Activated CD8-positive, alpha-beta T cell treated with anti-CD3 and anti-CD28 coated beads, Interleukin-2, amount 10 ng/mL, durations not matched to agents 7 days and 5 days (primary cell): ENCODE results near the gene TIAM2. TPM values are rescaled to one million over a fixed set of nuclear protein-coding genes. Genes with fewer than 3 reads are reported as not detected.

Experiments
- ATAC-seq: fragments of 150-1000 bp; cut with Tn5 transposase; one replicate; pipeline ENCODE4 v1.10.0; 2021; ENCODE audit warnings: moderate library complexity
- CTCF ChIA-PET: fragments of 350-600 bp; sonication (Branson Sonifier 250); formaldehyde crosslinking; loops from one replicate; lab custom pipeline; 2021; ENCODE audit warnings: antibody characterized with exemption; lab: Charles Lee
- POLR2A ChIA-PET: fragments of 350-600 bp; sonication (Branson Sonifier 250); formaldehyde crosslinking; loops from one replicate; lab custom pipeline; 2021; ENCODE audit warnings: antibody characterized with exemption; lab: Charles Lee
- DNase-seq: peaks from one replicate; pipeline ENCODE4 v3.0.0-alpha.2; 2020
- H3K27ac Mint-ChIP-seq: one replicate; pipeline ENCODE4 v1.8.0; 2021; ENCODE audit warnings: mild to moderate bottlenecking, mixed read lengths
- H3K27me3 Mint-ChIP-seq: one replicate; pipeline ENCODE4 v1.8.0; 2021; ENCODE audit warnings: low read depth, mixed read lengths
- H3K36me3 Mint-ChIP-seq: one replicate; pipeline ENCODE4 v1.8.0; 2021; ENCODE audit warnings: low read depth, mixed read lengths
- H3K4me1 Mint-ChIP-seq: one replicate; pipeline ENCODE4 v1.8.0; 2021; ENCODE audit warnings: low read depth, mixed read lengths
- H3K4me3 Mint-ChIP-seq: one replicate; pipeline ENCODE4 v1.8.0; 2021; ENCODE audit warnings: mild to moderate bottlenecking, mixed read lengths
- H3K9me3 Mint-ChIP-seq: one replicate; pipeline ENCODE4 v1.8.0; 2022; ENCODE audit warnings: mixed read lengths; ENCODE audit not compliant: insufficient read depth
- total RNA-seq, 2 experiments: library from RNA; stranded (reverse); gene quantifications; one replicate each; pipeline ENCODE4 v1.2.3, GENCODE V29; 2021

The TIAM2 gene
- total RNA-seq, 2 experiments from 2014 or later: 2.9 to 4.5 TPM

DNA sequence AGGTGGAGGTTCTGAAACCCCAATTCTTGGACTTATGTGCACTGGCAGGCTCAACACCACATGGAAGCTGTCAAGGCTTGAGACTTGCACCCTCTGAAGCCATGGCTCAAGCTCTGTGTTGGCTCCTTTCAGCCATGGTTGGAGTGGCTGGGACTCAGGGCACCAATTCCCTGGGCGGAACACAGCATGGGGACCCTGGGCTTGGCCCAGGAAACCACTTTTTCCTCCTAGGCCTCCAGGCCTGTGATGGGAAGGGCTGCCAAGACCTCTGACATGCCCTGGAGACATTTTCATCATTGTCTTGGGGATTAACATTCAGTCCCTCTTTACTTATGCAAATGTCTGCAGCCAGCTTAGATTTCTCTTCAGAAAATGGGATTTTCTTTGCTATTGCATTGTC lies 242.5 kb downstream of the TIAM2 start:
- ChIA-PET POLR2A (no interaction called here), CTCF (no interaction called here)
- no peak overlapping the region for H3K4me3 Mint-ChIP-seq
- no peaks in the 10 kb centered on the region for H3K4me1 Mint-ChIP-seq
- DNase-seq (no peak), ATAC-seq (no peak)
- H3K36me3 Mint-ChIP-seq: peaks cover 2% of the 10 kb centered on the region
- peaks cover 4% of the 10 kb centered on the region for H3K9me3 Mint-ChIP-seq
- peaks cover 1% of the 10 kb centered on the region for H3K27me3 Mint-ChIP-seq
- no peak overlapping the region for H3K27ac Mint-ChIP-seq

DNA sequence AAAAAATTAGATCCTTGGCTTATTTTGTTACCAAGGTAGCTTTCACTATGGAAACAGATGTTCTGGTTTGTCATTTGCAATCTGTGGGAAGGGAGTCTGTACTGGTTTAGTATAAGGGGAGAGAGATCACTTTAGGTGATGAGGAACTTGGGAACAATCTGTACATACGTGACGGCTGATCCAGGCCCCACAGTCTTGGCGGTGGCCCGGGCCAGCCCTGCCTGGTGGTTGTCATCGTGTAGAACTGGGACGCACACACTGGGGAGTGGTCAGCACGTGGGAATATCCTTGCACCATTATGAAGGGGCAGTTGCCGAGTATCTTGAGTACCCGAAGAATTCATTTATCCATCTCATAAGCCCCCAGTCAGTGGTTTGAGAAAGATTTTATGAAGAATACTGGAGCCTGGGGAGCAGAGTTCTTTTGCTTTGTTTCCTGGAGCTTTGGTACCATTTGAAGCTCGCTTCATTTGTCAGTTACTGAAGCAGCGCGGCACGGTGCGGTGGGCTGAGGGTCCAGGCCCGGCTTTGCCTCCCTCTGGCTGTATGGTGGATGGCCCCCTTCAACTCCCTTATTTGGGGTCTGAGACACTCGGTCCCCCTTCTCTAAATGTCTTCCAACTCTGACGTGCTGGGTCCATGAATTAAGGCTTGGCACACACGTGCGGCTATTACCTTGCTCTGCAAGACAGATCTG lies 245.9 kb downstream of the TIAM2 start:
- ATAC-seq (no peak), DNase-seq (no peak)
- POLR2A ChIA-PET: no interaction called here
- Mint-ChIP-seq H3K27me3 (no peaks in the 10 kb centered on the region), H3K9me3 (peaks cover 4% of the 10 kb centered on the region), H3K27ac (no peak overlapping the region), H3K4me1 (no peaks in the 10 kb centered on the region), H3K36me3 (peaks cover 2% of the 10 kb centered on the region), H3K4me3 (no peak overlapping the region)
- CTCF ChIA-PET: interaction anchor here (0.6 kb wide), 1 partner anchor 313 kb away, joined by 3 read pairs; no protein-coding TSS in a partner anchor

DNA sequence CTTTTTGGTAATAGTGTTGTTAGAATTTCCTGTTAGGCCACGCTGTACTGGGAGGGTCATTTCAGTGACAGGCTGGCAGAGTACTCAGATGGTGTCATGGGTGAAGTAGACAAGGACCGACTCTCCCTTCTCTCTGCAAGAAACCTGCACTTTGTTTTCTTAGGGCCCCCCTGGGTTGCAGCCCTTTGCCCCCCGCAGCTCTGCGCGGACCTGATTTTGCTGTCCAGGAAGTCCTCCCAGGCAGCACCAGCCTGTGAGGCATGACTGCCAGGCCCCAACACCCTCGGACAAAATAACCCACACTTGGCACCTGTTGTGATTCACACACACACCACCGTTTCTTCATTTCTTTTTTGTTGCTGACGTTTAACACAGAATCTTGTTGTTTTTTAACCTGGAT lies 246.9 kb downstream of the TIAM2 start:
- Mint-ChIP-seq H3K27ac (no peak overlapping the region), H3K4me1 (no peaks in the 10 kb centered on the region), H3K9me3 (peaks cover 4% of the 10 kb centered on the region), H3K27me3 (no peaks in the 10 kb centered on the region), H3K4me3 (no peak overlapping the region), H3K36me3 (peaks cover 5% of the 10 kb centered on the region)
- POLR2A ChIA-PET: no interaction called here
- CTCF ChIA-PET: no interaction called here
- no peak for DNase-seq
- ATAC-seq: no peak

DNA sequence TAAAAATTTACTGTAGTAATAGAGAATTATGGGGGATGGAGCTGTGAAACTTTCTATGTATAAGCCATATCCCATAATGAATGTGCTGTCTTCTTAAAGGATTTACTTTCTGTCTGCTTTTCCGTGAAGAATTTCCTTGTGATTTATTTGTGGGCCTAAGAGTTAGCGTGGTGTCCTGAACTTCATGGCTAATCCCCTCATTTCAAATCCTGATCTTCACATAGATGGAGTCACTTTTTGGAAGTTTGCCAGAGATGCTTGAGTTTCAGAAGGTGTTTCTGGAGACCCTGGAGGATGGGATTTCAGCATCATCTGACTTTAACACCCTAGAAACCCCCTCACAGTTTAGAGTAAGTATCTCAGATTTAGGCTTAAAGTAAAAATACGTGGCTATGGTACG lies 249.3 kb downstream of the TIAM2 start:
- ChIA-PET POLR2A (no interaction called here), CTCF (no interaction called here)
- H3K36me3 Mint-ChIP-seq: peaks cover 6% of the 10 kb centered on the region
- no peak for ATAC-seq
- H3K9me3 Mint-ChIP-seq: no peaks in the 10 kb centered on the region
- no peak for DNase-seq
- no peak overlapping the region for H3K27ac Mint-ChIP-seq
- no peaks in the 10 kb centered on the region for H3K4me1 Mint-ChIP-seq
- H3K4me3 Mint-ChIP-seq: no peak overlapping the region
- H3K27me3 Mint-ChIP-seq: no peaks in the 10 kb centered on the region

DNA sequence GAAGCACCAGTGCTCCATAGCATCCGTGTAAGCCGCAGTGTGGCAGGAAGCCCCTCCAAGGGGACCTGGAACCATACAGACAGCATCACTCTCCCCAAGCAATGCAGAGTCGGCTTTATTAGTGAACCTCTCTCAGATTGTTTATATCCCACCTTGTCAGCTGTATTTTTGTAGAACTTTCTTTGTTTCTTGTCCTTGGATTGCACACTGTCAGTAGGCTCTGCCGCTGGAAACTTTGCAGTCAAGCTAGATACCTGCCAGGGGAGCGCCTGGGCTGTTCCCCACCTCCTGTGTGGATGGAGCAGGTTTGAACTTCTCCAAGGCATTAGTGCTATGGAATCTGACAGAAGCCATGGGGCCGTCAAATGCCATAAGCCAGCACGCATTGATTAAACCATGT lies 250.1 kb downstream of the TIAM2 start:
- no peak for ATAC-seq
- H3K36me3 Mint-ChIP-seq: peaks cover 9% of the 10 kb centered on the region
- no peaks in the 10 kb centered on the region for H3K4me1 Mint-ChIP-seq
- CTCF ChIA-PET: no interaction called here
- no peaks in the 10 kb centered on the region for H3K27me3 Mint-ChIP-seq
- H3K4me3 Mint-ChIP-seq: no peak overlapping the region
- no peaks in the 10 kb centered on the region for H3K9me3 Mint-ChIP-seq
- no peak overlapping the region for H3K27ac Mint-ChIP-seq
- DNase-seq: no peak
- POLR2A ChIA-PET: no interaction called here

DNA sequence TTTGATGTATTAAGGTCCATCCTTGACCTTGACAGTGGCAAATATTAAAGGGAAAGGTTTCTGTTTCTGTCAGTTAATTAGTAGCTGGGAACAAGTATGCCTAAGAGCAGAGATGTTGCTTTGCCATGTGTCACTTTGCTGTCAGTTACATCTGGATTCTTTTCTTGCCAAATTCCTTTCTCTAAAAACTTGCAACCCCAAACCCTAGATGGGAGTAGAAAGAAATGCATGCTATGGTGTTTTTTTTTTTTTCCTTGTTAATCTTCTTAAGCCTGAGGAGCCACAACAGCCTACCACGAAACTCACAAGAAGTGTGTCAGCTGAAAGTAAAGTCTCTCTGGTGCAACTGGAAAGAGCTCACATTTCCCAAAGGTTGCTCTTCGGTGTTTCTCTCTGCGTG lies 250.7 kb downstream of the TIAM2 start:
- Mint-ChIP-seq H3K4me3 (no peak overlapping the region), H3K36me3 (peaks cover 11% of the 10 kb centered on the region), H3K4me1 (no peaks in the 10 kb centered on the region), H3K27me3 (no peaks in the 10 kb centered on the region), H3K27ac (no peak overlapping the region), H3K9me3 (no peaks in the 10 kb centered on the region)
- no peak for DNase-seq
- ChIA-PET CTCF (no interaction called here), POLR2A (no interaction called here)
- ATAC-seq: no peak

DNA sequence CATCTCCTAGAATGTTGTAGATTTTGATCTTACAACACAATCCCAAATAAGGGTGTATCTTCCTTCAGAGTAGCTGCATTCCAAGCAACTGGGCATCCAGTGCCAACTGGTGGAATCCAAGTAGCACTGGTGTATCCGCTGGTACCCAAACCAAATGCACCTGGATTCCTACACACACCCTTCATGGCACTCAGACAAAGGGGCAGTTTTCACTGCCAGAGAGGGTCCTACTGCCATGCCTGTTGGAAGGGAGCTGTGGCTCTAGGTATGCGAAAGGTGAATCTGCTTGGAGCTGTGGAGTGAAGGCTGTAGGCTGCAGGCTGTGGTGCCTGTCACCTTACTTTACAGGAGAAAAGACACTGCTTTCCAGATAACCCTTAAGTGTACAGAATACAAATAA lies 251.7 kb downstream of the TIAM2 start:
- H3K4me3 Mint-ChIP-seq: no peak overlapping the region
- no peaks in the 10 kb centered on the region for H3K9me3 Mint-ChIP-seq
- no peak for DNase-seq
- CTCF ChIA-PET: interaction anchor here (2.1 to 3.0 kb wide), 3 partner anchors 21 to 319 kb away, joined by 6 to 20 read pairs (median 9); no protein-coding TSS in a partner anchor
- H3K36me3 Mint-ChIP-seq: peaks cover 13% of the 10 kb centered on the region
- POLR2A ChIA-PET: no interaction called here
- no peaks in the 10 kb centered on the region for H3K4me1 Mint-ChIP-seq
- no peak overlapping the region for H3K27ac Mint-ChIP-seq
- ATAC-seq: no peak
- H3K27me3 Mint-ChIP-seq: no peaks in the 10 kb centered on the region

DNA sequence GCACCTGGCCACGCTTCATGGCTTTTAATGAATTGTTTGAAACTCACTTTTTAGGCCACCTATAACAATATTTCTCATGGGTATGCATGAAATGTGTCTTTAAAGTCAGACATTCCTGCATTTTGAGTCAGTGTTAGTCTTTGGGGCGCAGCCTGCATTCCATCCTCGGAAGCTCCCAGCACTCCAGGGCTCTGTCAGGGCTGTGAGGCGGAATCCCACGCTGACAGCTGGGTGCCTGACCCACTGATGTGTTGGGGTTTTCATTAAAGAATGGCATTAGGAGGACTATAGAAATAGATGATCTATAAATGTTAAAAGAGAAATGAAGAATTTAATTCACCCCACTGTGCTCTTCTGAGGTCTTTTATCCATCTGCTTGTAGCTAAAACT lies 252.5 kb downstream of the TIAM2 start:
- H3K27me3 Mint-ChIP-seq: no peaks in the 10 kb centered on the region
- POLR2A ChIA-PET: no interaction called here

DNA sequence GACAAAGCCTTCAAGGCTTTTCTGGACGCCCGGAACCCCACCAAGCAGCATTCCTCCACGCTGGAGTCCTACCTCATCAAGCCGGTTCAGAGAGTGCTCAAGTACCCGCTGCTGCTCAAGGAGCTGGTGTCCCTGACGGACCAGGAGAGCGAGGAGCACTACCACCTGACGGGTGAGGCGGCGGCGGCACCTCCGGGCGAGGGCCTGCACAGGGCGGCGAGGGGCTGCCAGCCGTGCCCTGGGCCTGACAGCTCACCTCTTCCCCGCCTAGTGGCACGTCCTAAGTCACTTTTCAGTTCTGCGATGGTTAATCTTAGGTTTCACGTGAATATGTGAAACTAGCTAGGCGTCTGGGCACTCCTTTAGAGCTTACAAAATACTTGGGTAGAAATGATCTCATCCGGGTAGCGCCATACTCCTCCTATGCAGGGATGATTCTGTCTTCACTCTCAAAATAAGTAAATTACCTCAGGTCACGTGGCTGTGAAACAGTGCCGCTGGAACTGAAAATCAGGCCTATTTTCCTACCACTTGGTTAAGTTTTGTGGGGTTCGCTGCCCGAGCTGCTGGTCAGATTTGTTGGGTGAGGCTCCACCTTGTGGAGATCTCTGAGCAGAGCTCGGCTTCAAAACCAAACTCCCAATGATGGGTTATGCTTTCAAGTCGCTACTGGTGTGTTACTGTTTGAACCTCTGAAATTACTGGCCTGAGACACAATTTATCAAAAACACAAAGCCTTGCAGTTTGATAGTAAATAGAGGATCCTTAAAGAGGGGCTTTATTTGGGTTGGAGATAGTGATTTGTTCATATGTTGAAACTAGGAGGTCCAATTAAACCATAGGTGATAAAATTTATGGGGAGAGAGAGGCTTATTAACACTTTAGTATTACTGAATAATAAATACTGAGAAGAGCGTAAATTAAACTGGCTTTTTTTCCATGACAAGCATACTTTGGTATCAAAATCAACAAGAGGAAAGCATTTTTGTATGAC lies 253.2 kb downstream of the TIAM2 start:
- Mint-ChIP-seq H3K27me3 (no peaks in the 10 kb centered on the region), H3K4me3 (no peak overlapping the region), H3K4me1 (no peaks in the 10 kb centered on the region), H3K36me3 (peaks cover 15% of the 10 kb centered on the region), H3K27ac (no peak overlapping the region), H3K9me3 (no peaks in the 10 kb centered on the region)
- ChIA-PET POLR2A (no interaction called here), CTCF (interaction anchor here (0.8 to 3.0 kb wide), 7 partner anchors 19 to 573 kb away, joined by 3 to 20 read pairs (median 4); no protein-coding TSS in a partner anchor)
- DNase-seq (peak; percentile 25), ATAC-seq (no peak)

More for the DNA sequence above, 252.5 kb downstream of the TIAM2 start:
- Mint-ChIP-seq H3K4me3 (no peak overlapping the region), H3K4me1 (no peaks in the 10 kb centered on the region), H3K27ac (no peak overlapping the region), H3K36me3 (peaks cover 13% of the 10 kb centered on the region), H3K9me3 (no peaks in the 10 kb centered on the region)
- DNase-seq: no peak
- CTCF ChIA-PET: interaction anchor here (0.9 to 3.0 kb wide), 6 partner anchors 20 to 572 kb away, joined by 3 to 20 read pairs (median 5); no protein-coding TSS in a partner anchor
- no peak for ATAC-seq

DNA sequence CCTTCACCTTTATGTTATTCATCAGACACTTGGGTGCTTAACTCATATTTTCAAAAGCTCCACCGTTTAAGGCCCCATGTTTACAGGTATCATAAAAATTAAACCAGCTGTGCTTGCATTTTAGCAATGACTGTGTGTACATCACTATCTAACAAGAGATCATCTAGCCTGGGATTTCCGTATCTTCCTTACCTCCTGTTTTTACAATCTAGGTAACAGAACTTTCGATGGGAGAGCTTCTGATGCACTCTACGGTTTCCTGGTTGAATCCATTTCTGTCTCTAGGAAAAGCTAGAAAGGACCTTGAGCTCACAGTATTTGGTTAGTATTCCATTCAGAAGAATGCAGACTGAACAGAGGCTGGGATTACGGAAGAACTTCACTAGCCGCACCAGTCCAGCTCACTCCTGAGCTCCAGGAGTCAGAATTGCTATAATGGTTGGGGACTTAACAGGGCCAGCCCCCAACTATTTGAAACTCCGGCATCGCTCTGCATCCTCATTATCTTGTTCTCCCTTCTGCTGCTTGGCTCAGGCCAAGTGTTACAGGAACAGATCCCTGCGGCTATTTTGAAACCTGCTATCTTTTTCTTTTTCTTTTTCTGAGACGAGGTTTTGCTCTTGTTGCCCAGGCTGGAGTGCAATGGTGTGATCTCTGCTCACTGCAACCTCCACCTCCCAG lies 255.7 kb downstream of the TIAM2 start:
- Mint-ChIP-seq H3K27me3 (no peaks in the 10 kb centered on the region), H3K4me1 (no peaks in the 10 kb centered on the region), H3K4me3 (no peak overlapping the region), H3K27ac (no peak overlapping the region), H3K9me3 (no peaks in the 10 kb centered on the region), H3K36me3 (peaks cover 29% of the 10 kb centered on the region)
- no peak for ATAC-seq
- ChIA-PET CTCF (interaction anchor here (0.9 to 1.5 kb wide), 3 partner anchors 16 to 383 kb away, joined by 3 to 7 read pairs (median 3); no protein-coding TSS in a partner anchor), POLR2A (no interaction called here)
- no peak for DNase-seq

DNA sequence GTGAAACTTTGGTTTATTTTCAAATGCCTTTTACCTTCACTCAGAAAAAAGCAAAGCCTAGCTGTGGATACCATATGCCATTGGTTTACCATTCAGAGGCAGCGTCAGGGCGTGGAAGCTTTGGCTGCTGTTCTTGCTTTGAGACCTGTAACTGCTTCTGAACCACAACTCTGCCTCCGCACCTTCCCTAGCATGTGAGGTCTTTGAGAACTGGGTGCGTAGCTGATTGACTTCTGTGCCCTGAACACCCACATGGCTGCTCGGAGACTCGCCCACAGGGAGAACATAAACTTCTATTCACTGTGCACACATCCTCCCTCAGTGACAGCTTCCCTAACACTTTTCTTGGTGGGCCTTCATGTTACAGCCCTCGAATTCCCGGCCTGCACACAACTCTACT lies 257.5 kb downstream of the TIAM2 start:
- DNase-seq (no peak), ATAC-seq (no peak)
- ChIA-PET POLR2A (no interaction called here), CTCF (no interaction called here)
- Mint-ChIP-seq H3K4me3 (no peak overlapping the region), H3K27me3 (no peaks in the 10 kb centered on the region), H3K4me1 (no peaks in the 10 kb centered on the region), H3K36me3 (peaks cover 27% of the 10 kb centered on the region), H3K9me3 (no peaks in the 10 kb centered on the region), H3K27ac (no peak overlapping the region)
